H9 (cell line): ENCODE results near the gene PXK. TPM values are rescaled to one million over a fixed set of nuclear protein-coding genes. Genes with fewer than 3 reads are reported as not detected.

Source experiments
- DNase-seq: peaks from one replicate; pipeline ENCODE4 v3.0.0-alpha.2; 2017
- H2AFZ ChIP-seq: one replicate; pipeline ENCODE4 v1.6.1; 2013; ENCODE audit warnings: mild to moderate bottlenecking, low read length, control low read depth, moderate library complexity
- H2AK5ac ChIP-seq: 2 replicates; pipeline ENCODE4 v1.6.1; 2013; ENCODE audit warnings: low read length, control low read depth, mixed read lengths; ENCODE audit not compliant: insufficient read length
- H2BK120ac ChIP-seq: one replicate; pipeline ENCODE4 v1.6.1; 2013; ENCODE audit warnings: low read depth, mild to moderate bottlenecking, low read length, control low read depth, inconsistent platforms; ENCODE audit not compliant: poor library complexity, severe bottlenecking
- H2BK12ac ChIP-seq: 2 replicates; pipeline ENCODE4 v1.6.1; 2013; ENCODE audit warnings: low read length, control low read depth, mixed read lengths, low read depth; ENCODE audit not compliant: insufficient read length
- H2BK15ac ChIP-seq: 2 replicates; pipeline ENCODE4 v1.6.1; 2013; ENCODE audit warnings: low read depth, low read length, control low read depth
- H2BK20ac ChIP-seq: one replicate; pipeline ENCODE4 v1.6.1; 2013; ENCODE audit warnings: low read depth, mild to moderate bottlenecking, low read length, control low read depth, inconsistent platforms; ENCODE audit not compliant: poor library complexity, severe bottlenecking
- H2BK5ac ChIP-seq: 2 replicates; pipeline ENCODE4 v1.6.1; 2013; ENCODE audit warnings: low read length, control low read depth, mixed read lengths; ENCODE audit not compliant: insufficient read length
- H3K14ac ChIP-seq: 2 replicates; pipeline ENCODE4 v1.6.1; 2013; ENCODE audit warnings: low read length, control low read depth; ENCODE audit not compliant: insufficient read depth
- H3K18ac ChIP-seq: 2 replicates; pipeline ENCODE4 v1.6.1; 2013; ENCODE audit warnings: low read depth, mild to moderate bottlenecking, mixed read lengths, low read length, control low read depth; ENCODE audit not compliant: insufficient read length
- H3K23ac ChIP-seq: 2 replicates; pipeline ENCODE4 v1.6.1; 2013; ENCODE audit warnings: low read length, control low read depth, mixed read lengths, low read depth; ENCODE audit not compliant: insufficient read length
- H3K23me2 ChIP-seq: 2 replicates; pipeline ENCODE4 v1.6.1; 2013; ENCODE audit warnings: low read depth, mild to moderate bottlenecking, mixed read lengths, low read length, control low read depth; ENCODE audit not compliant: insufficient read length, poor library complexity, severe bottlenecking
- H3K27ac ChIP-seq: 2 replicates; pipeline ENCODE4 v1.5.1; 2013; ENCODE audit warnings: low read length, control low read depth, mixed read lengths, low read depth; ENCODE audit not compliant: insufficient read length
- H3K27me3 ChIP-seq: 2 replicates; pipeline ENCODE4 v1.6.1; 2013; ENCODE audit warnings: low read length, control low read depth, inconsistent platforms; ENCODE audit not compliant: insufficient read depth
- H3K4ac ChIP-seq: 2 replicates; pipeline ENCODE4 v1.6.1; 2013; ENCODE audit warnings: low read depth, mild to moderate bottlenecking, control low read depth, inconsistent platforms, low read length, moderate library complexity
- H3K4me1 ChIP-seq: 2 replicates; pipeline ENCODE4 v1.6.1; 2013; ENCODE audit warnings: low read length, control low read depth, inconsistent platforms; ENCODE audit not compliant: insufficient read depth
- H3K4me2 ChIP-seq: 2 replicates; pipeline ENCODE4 v1.6.1; 2013; ENCODE audit warnings: low read length, control low read depth, mixed read lengths; ENCODE audit not compliant: insufficient read length, insufficient read depth
- H3K56ac ChIP-seq: 2 replicates; pipeline ENCODE4 v1.6.1; 2013; ENCODE audit warnings: low read depth, mild to moderate bottlenecking, mixed read lengths, low read length, control low read depth; ENCODE audit not compliant: insufficient read length
- H3K79me1 ChIP-seq: 2 replicates; pipeline ENCODE4 v1.6.1; 2013; ENCODE audit warnings: low read depth, mild to moderate bottlenecking, moderate library complexity, low read length, control low read depth, inconsistent platforms; ENCODE audit not compliant: insufficient read depth, poor library complexity, severe bottlenecking
- H3K79me2 ChIP-seq: 2 replicates; pipeline ENCODE4 v1.6.1; 2013; ENCODE audit warnings: low read length, control low read depth, inconsistent platforms; ENCODE audit not compliant: insufficient read depth
- H3K9ac ChIP-seq: 2 replicates; pipeline ENCODE4 v1.6.1; 2013; ENCODE audit warnings: low read length, control low read depth, mixed read lengths; ENCODE audit not compliant: insufficient read length; ENCODE audit errors: extremely low read depth
- H3K9me3 ChIP-seq: one replicate; pipeline ENCODE4 v1.6.1; 2013; ENCODE audit warnings: low read depth, low read length, inconsistent platforms; ENCODE audit not compliant: control insufficient read depth
- H3T11ph ChIP-seq: one replicate; pipeline ENCODE4 v1.6.1; 2013; ENCODE audit warnings: mild to moderate bottlenecking, low read length, control low read depth, inconsistent platforms
- H4K20me1 ChIP-seq: one replicate; pipeline ENCODE4 v1.6.1; 2013; ENCODE audit not compliant: control insufficient read depth, insufficient read length, insufficient read depth
- H4K5ac ChIP-seq: 2 replicates; pipeline ENCODE4 v1.6.1; 2013; ENCODE audit warnings: low read depth, mild to moderate bottlenecking, mixed read lengths, low read length, control low read depth; ENCODE audit not compliant: insufficient read length
- H4K8ac ChIP-seq: replicated peaks from 2 replicates; pipeline ENCODE4 v1.6.1; 2013; ENCODE audit warnings: low read length, control low read depth, mixed read lengths, low read depth; ENCODE audit not compliant: insufficient read length
- H4K91ac ChIP-seq: 2 replicates; pipeline ENCODE4 v1.6.1; 2013; ENCODE audit warnings: low read depth, mild to moderate bottlenecking, moderate library complexity, mixed read lengths, low read length, control low read depth; ENCODE audit not compliant: insufficient read length
- H3K27ac Mint-ChIP-seq, 3 experiments: 2 replicates in 2 of 3; 3 replicates in 1 of 3; pipeline ENCODE4 v1.8.0; 2020 to 2021; ENCODE audit warnings: mixed read lengths in 3 of 3, mild to moderate bottlenecking in 1 of 3, moderate library complexity in 1 of 3
- H3K27me3 Mint-ChIP-seq: 2 replicates; pipeline ENCODE4 v1.8.0; 2021; ENCODE audit warnings: low read depth, mild to moderate bottlenecking, moderate library complexity, mixed read lengths
- H3K36me3 Mint-ChIP-seq, 3 experiments: 2 replicates in 2 of 3; 3 replicates in 1 of 3; pipeline ENCODE4 v1.8.0; 2020 to 2021; ENCODE audit warnings: low read depth in 3 of 3, mixed read lengths in 3 of 3; ENCODE audit not compliant: insufficient read depth in 1 of 3
- H3K4me1 Mint-ChIP-seq, 2 experiments: 2 replicates each; pipeline ENCODE4 v1.8.0; 2020; ENCODE audit warnings: mixed read lengths in 2 of 2
- H3K4me3 Mint-ChIP-seq, 2 experiments: 2 replicates in 1 of 2; 3 replicates in 1 of 2; pipeline ENCODE4 v1.8.0; 2020 to 2021; ENCODE audit warnings: mild to moderate bottlenecking in 2 of 2, mixed read lengths in 2 of 2, moderate library complexity in 1 of 2
- H3K9me3 Mint-ChIP-seq, 2 experiments: 2 replicates in 1 of 2; 3 replicates in 1 of 2; pipeline ENCODE4 v1.8.0; 2020; ENCODE audit warnings: mild to moderate bottlenecking in 2 of 2, mixed read lengths in 2 of 2, moderate library complexity in 1 of 2
- CTCF ChIP-seq: fragments of 200-600 bp; sonication (generic); conservative IDR thresholded peaks from 3 replicates; pipeline ENCODE4 v1.8.0; 2021; ENCODE audit warnings: antibody characterized with exemption, mild to moderate bottlenecking
- WGBS: extraction: QIAGEN DNeasy Blood & Tissue Kit; methylation state at CpG from one replicate; pipeline ENCODE4 v1.1.7; 2013; ENCODE audit warnings: missing lambda C conversion rate, low lambda C conversion rate, mixed read lengths; ENCODE audit not compliant: insufficient read length; ENCODE audit errors: extremely low coverage; 5-methylcytosine and 5-hydroxymethylcytosine counted together
- total RNA-seq: library from RNA; stranded (reverse); gene quantifications from 2 replicates; pipeline ENCODE4 v1.2.1, GENCODE V29; 2021

The PXK gene
- total RNA-seq, 1 experiment from 2014 or later = 3.3 TPM

GRCh38 chr3:58285334-58285733 lies 47.4 kb upstream of the PXK start:
- Mint-ChIP-seq H3K36me3 (peaks cover 3 to 18% (median 11%) of the 10 kb centered on the region in 3 experiments; a peak in 5 of 7 replicates), H3K9me3 (peaks cover 7 to 9% of the 10 kb centered on the region in 2 experiments), H3K27me3 (no peaks in the 10 kb centered on the region), H3K4me3 (no peak overlapping the region), H3K4me1 (no peaks in the 10 kb centered on the region), H3K27ac (no peak overlapping the region; a peak in 1 of 7 replicates)
- Histone ChIP-seq H3K14ac (no peak overlapping the region), H4K91ac (no peak overlapping the region), H2BK20ac (no peak overlapping the region), H2AK5ac (no peak overlapping the region), H2BK120ac (no peak overlapping the region), H4K20me1 (no peaks in the 10 kb centered on the region), H4K5ac (no peak overlapping the region), H3K4me1 (no peaks in the 10 kb centered on the region), H3K23ac (no peak overlapping the region), H3T11ph (no peak overlapping the region), H3K27ac (no peak overlapping the region), H3K4ac (no peak overlapping the region), H3K79me2 (no peaks in the 10 kb centered on the region), H2AFZ (no peak overlapping the region), H4K8ac (no peak overlapping the region), H3K9ac (no peak overlapping the region), H2BK5ac (no peak overlapping the region), H3K79me1 (no peaks in the 10 kb centered on the region), H2BK12ac (no peak overlapping the region), H3K56ac (no peak overlapping the region), H3K23me2 (no peaks in the 10 kb centered on the region), H3K18ac (no peak overlapping the region), H2BK15ac (no peak overlapping the region), H3K27me3 (no peaks in the 10 kb centered on the region), H3K9me3 (no peaks in the 10 kb centered on the region), H3K4me2 (no peak overlapping the region)
- WGBS = no CpG with 5 or more reads among the region's 7 CpGs
- TF ChIP-seq CTCF = no peak
- DNase-seq = no peak
